Measurements from ENCODE around the gene RBM20. TPM values are rescaled to one million over a fixed set of nuclear protein-coding genes. Genes with fewer than 3 reads are reported as not detected.

RBM20 gene
- total and polyA plus RNA-seq, 2 of the 13 experiments (the other 11 are each of a cell fraction or from before 2014, with no cell fraction given), result 0.02 to 0.22 TPM

DNA sequence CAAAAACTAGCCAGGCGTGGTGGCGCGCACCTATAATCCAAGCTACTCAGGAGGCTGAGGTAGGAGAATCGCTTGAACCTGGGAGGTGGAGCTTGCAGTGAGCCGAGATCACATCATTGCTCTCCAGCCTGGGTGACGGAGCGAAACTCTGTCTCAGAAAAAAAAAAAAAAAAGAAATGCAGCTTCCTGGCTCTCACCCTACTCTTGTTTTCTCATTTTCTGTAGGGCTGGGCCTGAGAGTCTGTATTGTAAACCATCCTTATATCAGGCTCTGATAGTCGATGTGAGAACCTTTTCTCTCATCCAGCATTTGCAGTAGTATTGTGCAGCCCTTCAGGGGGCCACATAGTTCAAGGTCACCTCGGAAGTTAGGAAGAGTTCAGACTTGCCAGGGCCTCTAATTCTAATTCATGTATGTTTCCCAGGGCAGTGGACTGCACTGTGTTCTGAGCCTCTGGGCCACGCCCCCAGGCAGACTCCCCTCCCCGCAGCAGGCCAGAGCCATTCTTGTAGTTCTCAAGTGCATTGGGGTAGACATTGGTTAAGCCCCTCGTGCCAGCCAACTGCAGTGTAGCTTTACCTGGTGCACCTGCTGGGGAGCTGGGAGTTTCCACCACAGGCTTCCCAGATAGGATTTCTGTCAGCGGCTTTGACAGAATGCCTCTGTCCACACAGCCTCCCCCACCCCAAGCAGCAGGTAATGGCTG is 189.3 kb downstream of the RBM20 start (continued):
- TF ChIP-seq, protein P1, sequence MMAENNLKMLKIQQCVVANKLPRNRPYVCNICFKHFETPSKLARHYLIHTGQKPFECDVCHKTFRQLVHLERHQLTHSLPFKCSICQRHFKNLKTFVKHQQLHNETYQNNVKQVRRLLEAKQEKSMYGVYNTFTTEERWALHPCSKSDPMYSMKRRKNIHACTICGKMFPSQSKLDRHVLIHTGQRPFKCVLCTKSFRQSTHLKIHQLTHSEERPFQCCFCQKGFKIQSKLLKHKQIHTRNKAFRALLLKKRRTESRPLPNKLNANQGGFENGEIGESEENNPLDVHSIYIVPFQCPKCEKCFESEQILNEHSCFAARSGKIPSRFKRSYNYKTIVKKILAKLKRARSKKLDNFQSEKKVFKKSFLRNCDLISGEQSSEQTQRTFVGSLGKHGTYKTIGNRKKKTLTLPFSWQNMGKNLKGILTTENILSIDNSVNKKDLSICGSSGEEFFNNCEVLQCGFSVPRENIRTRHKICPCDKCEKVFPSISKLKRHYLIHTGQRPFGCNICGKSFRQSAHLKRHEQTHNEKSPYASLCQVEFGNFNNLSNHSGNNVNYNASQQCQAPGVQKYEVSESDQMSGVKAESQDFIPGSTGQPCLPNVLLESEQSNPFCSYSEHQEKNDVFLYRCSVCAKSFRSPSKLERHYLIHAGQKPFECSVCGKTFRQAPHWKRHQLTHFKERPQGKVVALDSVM (CRISPR knock-in tag; IDR thresholded peaks at IDR 0.05), result 0 out of 2 replicates have a peak, but pooled peaks have one; percentile 16
- no peak for TF ChIP-seq MTF2 (CRISPR knock-in tag; IDR thresholded peaks at IDR 0.05; ENCODE audit: borderline replicate concordance)
- TF ChIP-seq AGO2 (optimal IDR thresholded peaks at IDR 0.05; ENCODE audit: low read depth, low read length), result no peak
- TF ChIP-seq, protein P2, sequence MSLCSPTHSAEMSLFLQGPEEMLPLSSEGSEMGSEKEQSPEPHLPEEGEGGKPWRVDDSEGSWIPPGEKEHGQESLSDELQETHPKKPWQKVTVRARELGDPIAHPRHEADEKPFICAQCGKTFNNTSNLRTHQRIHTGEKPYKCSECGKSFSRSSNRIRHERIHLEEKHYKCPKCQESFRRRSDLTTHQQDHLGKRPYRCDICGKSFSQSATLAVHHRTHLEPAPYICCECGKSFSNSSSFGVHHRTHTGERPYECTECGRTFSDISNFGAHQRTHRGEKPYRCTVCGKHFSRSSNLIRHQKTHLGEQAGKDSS (CRISPR knock-in tag; IDR thresholded peaks at IDR 0.05; ENCODE audit: borderline replicate concordance, low read depth), result no peak
- TF ChIP-seq FOXP1 (IDR thresholded peaks at IDR 0.05), result no peak
- no peak for TF ChIP-seq FOXP1 (CRISPR knock-in tag; IDR thresholded peaks at IDR 0.05)
- TF ChIP-seq NR2F1 (CRISPR knock-in tag; IDR thresholded peaks at IDR 0.05), result peak in 1 of 2 experiments; percentile 34; a peak in 1 of 4 replicates
- TF ChIP-seq ZNF430 (CRISPR knock-in tag; IDR thresholded peaks at IDR 0.05), result no peak
- TF ChIP-seq, protein P3, sequence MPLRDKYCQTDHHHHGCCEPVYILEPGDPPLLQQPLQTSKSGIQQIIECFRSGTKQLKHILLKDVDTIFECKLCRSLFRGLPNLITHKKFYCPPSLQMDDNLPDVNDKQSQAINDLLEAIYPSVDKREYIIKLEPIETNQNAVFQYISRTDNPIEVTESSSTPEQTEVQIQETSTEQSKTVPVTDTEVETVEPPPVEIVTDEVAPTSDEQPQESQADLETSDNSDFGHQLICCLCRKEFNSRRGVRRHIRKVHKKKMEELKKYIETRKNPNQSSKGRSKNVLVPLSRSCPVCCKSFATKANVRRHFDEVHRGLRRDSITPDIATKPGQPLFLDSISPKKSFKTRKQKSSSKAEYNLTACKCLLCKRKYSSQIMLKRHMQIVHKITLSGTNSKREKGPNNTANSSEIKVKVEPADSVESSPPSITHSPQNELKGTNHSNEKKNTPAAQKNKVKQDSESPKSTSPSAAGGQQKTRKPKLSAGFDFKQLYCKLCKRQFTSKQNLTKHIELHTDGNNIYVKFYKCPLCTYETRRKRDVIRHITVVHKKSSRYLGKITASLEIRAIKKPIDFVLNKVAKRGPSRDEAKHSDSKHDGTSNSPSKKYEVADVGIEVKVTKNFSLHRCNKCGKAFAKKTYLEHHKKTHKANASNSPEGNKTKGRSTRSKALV (CRISPR knock-in tag; IDR thresholded peaks at IDR 0.05), result no peak
- no peak for TF ChIP-seq SMAD1 (CRISPR knock-in tag; IDR thresholded peaks at IDR 0.05; ENCODE audit: borderline replicate concordance, low read depth)
- TF ChIP-seq POLR2G (IDR thresholded peaks at IDR 0.05; ENCODE audit: low read depth, low read length), result no peak
- no peak for TF ChIP-seq ASH2L (IDR thresholded peaks at IDR 0.05; ENCODE audit: insufficient read length, low read depth, low read length)
- no peak for TF ChIP-seq ZNF3 (CRISPR knock-in tag; IDR thresholded peaks at IDR 0.05)
- TF ChIP-seq ZC3H4 (CRISPR knock-in tag; IDR thresholded peaks at IDR 0.05; ENCODE audit: borderline replicate concordance), result no peak
- peak; percentile 49; the same call in 1 of the 2 replicates for TF ChIP-seq ZNF501 (CRISPR knock-in tag; IDR thresholded peaks at IDR 0.05)
- no peak for TF ChIP-seq ZNF572 (CRISPR knock-in tag; IDR thresholded peaks at IDR 0.05)
- no peak for TF ChIP-seq POLR2AphosphoS5 (IDR thresholded peaks at IDR 0.05; ENCODE audit: low read depth, low read length)
- 0 out of 2 replicates have a peak, but pooled peaks have one; percentile 16 for TF ChIP-seq GFI1 (CRISPR knock-in tag; IDR thresholded peaks at IDR 0.05; ENCODE audit: borderline replicate concordance)
- no peak for TF ChIP-seq SOX6 (IDR thresholded peaks at IDR 0.05)
- peak; percentile 37; the same call in 1 of the 2 replicates for TF ChIP-seq SOX6 (CRISPR knock-in tag; IDR thresholded peaks at IDR 0.05)
- TF ChIP-seq, protein P4, sequence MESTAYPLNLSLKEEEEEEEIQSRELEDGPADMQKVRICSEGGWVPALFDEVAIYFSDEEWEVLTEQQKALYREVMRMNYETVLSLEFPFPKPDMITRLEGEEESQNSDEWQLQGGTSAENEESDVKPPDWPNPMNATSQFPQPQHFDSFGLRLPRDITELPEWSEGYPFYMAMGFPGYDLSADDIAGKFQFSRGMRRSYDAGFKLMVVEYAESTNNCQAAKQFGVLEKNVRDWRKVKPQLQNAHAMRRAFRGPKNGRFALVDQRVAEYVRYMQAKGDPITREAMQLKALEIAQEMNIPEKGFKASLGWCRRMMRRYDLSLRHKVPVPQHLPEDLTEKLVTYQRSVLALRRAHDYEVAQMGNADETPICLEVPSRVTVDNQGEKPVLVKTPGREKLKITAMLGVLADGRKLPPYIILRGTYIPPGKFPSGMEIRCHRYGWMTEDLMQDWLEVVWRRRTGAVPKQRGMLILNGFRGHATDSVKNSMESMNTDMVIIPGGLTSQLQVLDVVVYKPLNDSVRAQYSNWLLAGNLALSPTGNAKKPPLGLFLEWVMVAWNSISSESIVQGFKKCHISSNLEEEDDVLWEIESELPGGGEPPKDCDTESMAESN (CRISPR knock-in tag; conservative IDR thresholded peaks at IDR 0.05), result 0 out of 2 replicates have a peak, but pooled peaks have one; percentile 14
- TF ChIP-seq IRF2 (CRISPR knock-in tag; IDR thresholded peaks at IDR 0.05), result no peak
- TF ChIP-seq TARDBP (CRISPR knock-in tag; IDR thresholded peaks at IDR 0.05), result no peak
- no peak for TF ChIP-seq MAFK (conservative IDR thresholded peaks at IDR 0.05 in 1 of 2, IDR thresholded peaks at IDR 0.05 in 1 of 2; ENCODE audit: low read length in 2 of 2)
- no peak for TF ChIP-seq GLI4 (CRISPR knock-in tag; IDR thresholded peaks at IDR 0.05; ENCODE audit: borderline replicate concordance)
